ENCODE data around the gene ATP23.

- TF ChIP-seq POLR2AphosphoS5 (IDR thresholded peaks at IDR 0.05; ENCODE audit: borderline replicate concordance, low read depth, low read length): no peak
- no peak for TF ChIP-seq EZH2 (IDR thresholded peaks at IDR 0.05)
- no peak for TF ChIP-seq FOXP2 (optimal IDR thresholded peaks at IDR 0.05; ENCODE audit: control extremely low read depth, extremely low read length, insufficient read depth)
These were observed 1.1 kb upstream of the ATP23 start for GRCh38 chr12:57940052-57940914.

Data from SK-N-MC (cell line).